GM12878 (cell line): ENCODE data around the gene HSPA2. TPM values are rescaled to one million over a fixed set of nuclear protein-coding genes. Genes with fewer than 3 reads are reported as not detected.

Source experiments
- ATAC-seq: fragments of 200-7000 bp; cut with Tn5 transposase; 3 replicates; pipeline ENCODE4 v1.9.1; 2020; ENCODE audit warnings: mild to moderate bottlenecking, moderate library complexity
- BruUV-seq: library from RNA; stranded (reverse); fragments of 400-500 nt; replicated peaks from 2 replicates; lab custom pipeline; 2021; lab: Mats Ljungman, UMichigan
- CTCF ChIA-PET: fragments of 300-600 bp; sonication (Branson Sonifier 250); formaldehyde crosslinking; extraction: SDS; loops from one replicate; lab custom pipeline; 2021; ENCODE audit warnings: inconsistent platforms; lab: Yijun Ruan, JAX
- POLR2A ChIA-PET: fragments of 350-600 bp; formaldehyde crosslinking; extraction: SDS; loops from one replicate; lab custom pipeline; 2021; ENCODE audit warnings: inconsistent platforms; lab: Charles Lee
- RAD21 ChIA-PET: fragments of 300-600 bp; sonication (Branson Sonifier 250); formaldehyde crosslinking; loops from one replicate; lab custom pipeline; 2023; ENCODE audit warnings: antibody characterized with exemption; ENCODE audit not compliant: unreplicated experiment; lab: Charles Lee
- SMC1A ChIA-PET: fragments of 300-600 bp; sonication (Branson Sonifier 250); formaldehyde crosslinking; loops from one replicate; lab custom pipeline; 2023; ENCODE audit not compliant: unreplicated experiment, uncharacterized antibody; lab: Charles Lee
- DNase-seq: peaks from one replicate; pipeline ENCODE4 v3.0.0-alpha.2; 2011; ENCODE audit warnings: low read depth, low spot score
- FAIRE-seq: peaks from 3 replicates; lab custom pipeline; 2011; peaks lifted over from hg19 to GRCh38; lab: Jason Lieb, UNC
- H2AFZ ChIP-seq: 2 replicates; pipeline ENCODE4 v1.6.0; 2011; ENCODE audit warnings: low read depth, low read length, control low read depth; ENCODE audit not compliant: control insufficient read depth
- H3K27ac ChIP-seq: 2 replicates; pipeline ENCODE4 v1.5.1; 2011; ENCODE audit warnings: control low read depth; ENCODE audit not compliant: control insufficient read depth, insufficient read depth
- H3K27me3 ChIP-seq, 2 experiments: replicated peaks in 1 of 2; 2 replicates each; pipeline versions ENCODE4 v1.6.0 to v1.6.1; 2011; ENCODE audit warnings: low read length in 1 of 2; ENCODE audit not compliant: control insufficient read depth in 2 of 2, insufficient read depth in 2 of 2
- H3K36me3 ChIP-seq, 2 experiments: 2 replicates each; pipeline ENCODE4 v1.5.1; 2011; ENCODE audit warnings: low read length in 1 of 2; ENCODE audit not compliant: control insufficient read depth in 2 of 2, insufficient read depth in 2 of 2
- H3K4me1 ChIP-seq: 2 replicates; pipeline ENCODE4 v1.6.1; 2011; ENCODE audit warnings: mild to moderate bottlenecking, low read length, moderate library complexity, mixed read lengths; ENCODE audit not compliant: control insufficient read depth, insufficient read depth
- H3K4me2 ChIP-seq: 2 replicates; pipeline ENCODE4 v1.6.0; 2011; ENCODE audit warnings: control low read depth; ENCODE audit not compliant: control insufficient read depth, insufficient read depth
- H3K4me3 ChIP-seq: fragments of 200-600 bp; sonication (generic); 2 replicates; pipeline ENCODE4 v1.5.1; 2016
- H3K79me2 ChIP-seq: 2 replicates; pipeline ENCODE4 v1.6.0; 2011; ENCODE audit warnings: low read length; ENCODE audit not compliant: control insufficient read depth, insufficient read depth
- H3K9ac ChIP-seq: 2 replicates; pipeline ENCODE4 v1.8.0; 2011; ENCODE audit warnings: low read length, control low read depth, mixed read lengths; ENCODE audit not compliant: control insufficient read depth, insufficient read depth
- H3K9me3 ChIP-seq: replicated peaks from 3 replicates; pipeline ENCODE4 v1.5.1; 2011; ENCODE audit warnings: mild to moderate bottlenecking, low read length; ENCODE audit not compliant: control insufficient read depth, insufficient read depth
- H4K20me1 ChIP-seq: 2 replicates; pipeline ENCODE4 v1.6.0; 2011; ENCODE audit not compliant: control insufficient read depth, insufficient read depth
- ATF7 ChIP-seq: fragments of 450-650 bp; IDR thresholded peaks from 2 replicates; pipeline ENCODE4 v1.6.1; 2016; ENCODE audit warnings: low read depth, mild to moderate bottlenecking
- CBFB ChIP-seq: IDR thresholded peaks from 2 replicates; pipeline ENCODE4 v1.6.1; 2016; ENCODE audit warnings: antibody characterized with exemption, low read depth
- ETV6 ChIP-seq, 2 experiments: fragments of 450-650 bp in 1 of 2; IDR thresholded peaks in 1 of 2; conservative IDR thresholded peaks in 1 of 2; 2 replicates each; pipeline ENCODE4 v1.6.1; 2014; ENCODE audit warnings: antibody characterized with exemption in 1 of 2, borderline replicate concordance in 1 of 2, low read depth in 1 of 2, mild to moderate bottlenecking in 1 of 2, moderate library complexity in 1 of 2
- NR2C1 ChIP-seq: fragments of 450-650 bp; IDR thresholded peaks from 2 replicates; pipeline ENCODE4 v1.6.1; 2017; ENCODE audit warnings: antibody characterized with exemption, mild to moderate bottlenecking, moderate library complexity
- SPI1 ChIP-seq: IDR thresholded peaks from 2 replicates; pipeline ENCODE4 v1.6.1; 2011; ENCODE audit warnings: low read depth, mild to moderate bottlenecking, low read length, moderate library complexity, borderline replicate concordance; ENCODE audit not compliant: insufficient read depth
- SREBF2 ChIP-seq: IDR thresholded peaks from 2 replicates; pipeline ENCODE4 v1.6.1; 2012; ENCODE audit warnings: mild to moderate bottlenecking, low read length
- USF1 ChIP-seq: IDR thresholded peaks from 2 replicates; pipeline ENCODE4 v1.6.1; 2011; ENCODE audit warnings: borderline replicate concordance, low read depth, mild to moderate bottlenecking, moderate library complexity, mixed read lengths, low read length; ENCODE audit not compliant: insufficient read depth; ENCODE audit errors: extremely low read length
- WRNIP1 ChIP-seq: IDR thresholded peaks from 2 replicates; pipeline ENCODE4 v1.6.1; 2011; ENCODE audit warnings: low read depth, low read length, improper control_type of control experiment, borderline replicate concordance
- WGBS: methylation state at CpG from one replicate; pipeline ENCODE4 v1.1.6; 2016; ENCODE audit warnings: low lambda C conversion rate; ENCODE audit not compliant: insufficient replicate concordance, insufficient coverage; ENCODE audit errors: missing lambda C conversion rate; 5-methylcytosine and 5-hydroxymethylcytosine counted together
- in situ Hi-C: fragments of 300-500 bp; cut with MboI; formaldehyde crosslinking; loops from 9 replicates; pipeline ENCODE4 v1.14.3; 2018; ENCODE audit warnings: mixed read lengths
- intact Hi-C: fragments of 100-400 bp; cut with micrococcal nuclease; formaldehyde crosslinking; loops from one replicate; pipeline ENCODE4 v1.14.2; 2022; ENCODE audit not compliant: unreplicated experiment
- polyA plus RNA-seq, 11 experiments: library from polyadenylated mRNA; depleted of rRNA in 4 of 11; unstranded in 6 of 11; stranded (reverse) in 5 of 11; fragments of >200 nt; fragmentation: Nextera tagmentation in 4 of 11; fragmentation: Illumina TruSeq in 1 of 11; extraction: Ambion mirVana in 4 of 11; extraction: Trizol in 1 of 11; gene quantifications; 1 replicate in 1 of 11; 2 replicates in 10 of 11; pipeline versions ENCODE4 v1.2.1 to v1.2.3, GENCODE V29; 2011 to 2016; ENCODE audit warnings: inconsistent platforms in 2 of 11, missing spikeins in 2 of 11, low read depth in 1 of 11
- total RNA-seq, 4 experiments: library from RNA; depleted of rRNA in 3 of 4; stranded (reverse); fragments of >200 nt in 3 of 4; fragmentation: Illumina TruSeq in 1 of 4; extraction: Trizol in 1 of 4; gene quantifications; 2 replicates each; pipeline versions ENCODE4 v1.2.1 to v1.2.3, GENCODE V29; 2013 to 2021
- TF ChIP-seq, protein P1 (sequence below): fragments of 450-650 bp; IDR thresholded peaks from 2 replicates; pipeline ENCODE4 v1.6.1; 2017; ENCODE audit warnings: low read depth, mild to moderate bottlenecking, moderate library complexity
- TF ChIP-seq, protein P2 (sequence below): fragments of 450-650 bp; IDR thresholded peaks from 2 replicates; pipeline ENCODE4 v1.6.1; 2017; ENCODE audit warnings: mild to moderate bottlenecking, moderate library complexity

The HSPA2 gene
- total and polyA plus RNA-seq, 10 of the 15 experiments (the other 5 are each of a cell fraction or from before 2014, with no cell fraction given), result 0.02 to 1.2 (median 0.65) TPM

- no peak for TF ChIP-seq USF1
- TF ChIP-seq ETV6 (conservative IDR thresholded peaks at IDR 0.05 in 1 of 2, IDR thresholded peaks at IDR 0.05 in 1 of 2; ENCODE audit: borderline replicate concordance in 1 of 2, low read depth in 1 of 2), result no peak
These were observed 36.1 kb upstream of the HSPA2 start, which contains the start of gene ZBTB1 (continued) for GRCh38 chr14:64504310-64504896.

DNA sequence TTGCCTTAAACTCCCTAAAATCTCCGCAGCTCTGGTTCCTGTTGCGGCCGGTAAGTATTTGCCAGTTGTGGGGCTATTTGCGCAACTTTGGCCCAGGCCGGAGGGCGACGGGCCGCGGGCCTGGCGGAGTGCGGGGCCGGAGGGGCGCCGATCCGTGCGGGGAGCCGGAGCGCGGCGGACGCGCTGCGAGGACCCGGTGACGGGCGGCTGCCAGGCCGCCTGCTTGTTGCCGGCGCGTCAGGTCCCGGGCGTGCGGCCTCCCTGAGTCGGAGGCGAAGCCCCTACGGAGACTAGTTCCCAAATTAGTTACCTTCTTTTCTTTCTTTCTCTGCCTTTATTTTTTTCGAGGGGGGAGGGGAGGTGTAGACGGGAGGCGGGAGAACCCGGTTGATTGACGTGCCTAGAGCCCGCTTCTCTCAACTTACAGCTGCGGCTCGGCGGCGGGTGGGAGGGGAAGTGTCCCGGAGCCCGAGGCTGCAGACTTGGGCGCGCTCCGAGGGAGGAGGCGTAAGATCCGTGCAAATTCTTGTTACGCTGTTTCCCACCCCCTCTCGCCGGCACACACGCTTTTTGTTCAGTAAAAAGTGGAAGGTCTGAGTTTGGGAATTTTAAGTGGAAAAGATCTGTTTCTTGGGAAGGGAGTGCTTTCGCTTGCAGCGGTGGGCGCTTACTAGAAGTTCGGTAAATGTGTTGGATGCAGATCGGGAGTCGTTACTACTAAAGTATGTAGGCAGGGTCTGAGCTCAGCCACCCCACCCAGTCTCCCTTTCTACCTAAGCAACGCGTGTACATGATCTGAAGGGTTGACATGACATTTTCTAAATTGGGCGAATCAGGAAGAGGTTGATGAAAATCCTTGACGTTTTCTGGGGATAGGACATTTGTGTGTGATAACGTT lies 35.4 kb upstream of the HSPA2 start:
- intact Hi-C loops (loop anchor here (2.0 to 5.0 kb wide), 4 partner anchors 36 to 168 kb away; partner anchors contain the start of genes HSPA2 and MTHFD1), in situ Hi-C loops (no loop called here)
- Histone ChIP-seq H3K27ac (peak overlapping the region; percentile 98), H2AFZ (peak overlapping the region; percentile 20; the same call in 1 of the 2 replicates), H4K20me1 (no peaks in the 10 kb centered on the region; the same call in 1 of the 2 replicates), H3K27me3 (no peaks in the 10 kb centered on the region), H3K9me3 (no peaks in the 10 kb centered on the region), H3K4me2 (peak overlapping the region; percentile 64), H3K36me3 (no peaks in the 10 kb centered on the region), H3K4me1 (peaks cover 14% of the 10 kb centered on the region), H3K9ac (peak overlapping the region; percentile 97), H3K4me3 (peak overlapping the region; percentile 91), H3K79me2 (peaks cover 95% of the 10 kb centered on the region)
- ChIA-PET POLR2A (interaction anchor here (1.0 to 2.3 kb wide), 5 partner anchors 38 to 270 kb away, joined by 3 to 14 read pairs (median 5); partner anchors contain the start of gene MTHFD1), SMC1A (interaction anchor here (0.7 kb wide), 1 partner anchor 33 kb away, joined by 3 read pairs; no protein-coding TSS in a partner anchor), RAD21 (interaction anchor here (0.9 to 1.5 kb wide), 3 partner anchors 10 to 161 kb away, joined by 3 to 6 read pairs (median 4); no protein-coding TSS in a partner anchor), CTCF (interaction anchor here (0.6 kb wide), 1 partner anchor 75 kb away, joined by 3 read pairs; no protein-coding TSS in a partner anchor)
- FAIRE-seq (no peak), ATAC-seq (peak; percentile 30), DNase-seq (no peak)
- WGBS, result 2% methylated on average over 60 of the region's 68 CpGs
- BruUV-seq, result TSS peak; percentile 52
- TF ChIP-seq WRNIP1 (0 out of 2 replicates have a peak, but pooled peaks have one; percentile 23), ATF7 (0 out of 2 replicates have a peak, but pooled peaks have one; percentile 12), SPI1 (peak; percentile 62; the same call in 1 of the 2 replicates), NR2C1 (0 out of 2 replicates have a peak, but pooled peaks have one; percentile 10), SREBF2 (no peak), CBFB (peak; percentile 51; the same call in 1 of the 2 replicates)
- TF ChIP-seq, protein P1, sequence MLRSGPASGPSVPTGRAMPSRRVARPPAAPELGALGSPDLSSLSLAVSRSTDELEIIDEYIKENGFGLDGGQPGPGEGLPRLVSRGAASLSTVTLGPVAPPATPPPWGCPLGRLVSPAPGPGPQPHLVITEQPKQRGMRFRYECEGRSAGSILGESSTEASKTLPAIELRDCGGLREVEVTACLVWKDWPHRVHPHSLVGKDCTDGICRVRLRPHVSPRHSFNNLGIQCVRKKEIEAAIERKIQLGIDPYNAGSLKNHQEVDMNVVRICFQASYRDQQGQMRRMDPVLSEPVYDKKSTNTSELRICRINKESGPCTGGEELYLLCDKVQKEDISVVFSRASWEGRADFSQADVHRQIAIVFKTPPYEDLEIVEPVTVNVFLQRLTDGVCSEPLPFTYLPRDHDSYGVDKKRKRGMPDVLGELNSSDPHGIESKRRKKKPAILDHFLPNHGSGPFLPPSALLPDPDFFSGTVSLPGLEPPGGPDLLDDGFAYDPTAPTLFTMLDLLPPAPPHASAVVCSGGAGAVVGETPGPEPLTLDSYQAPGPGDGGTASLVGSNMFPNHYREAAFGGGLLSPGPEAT, result peak; percentile 63
- TF ChIP-seq, protein P2, sequence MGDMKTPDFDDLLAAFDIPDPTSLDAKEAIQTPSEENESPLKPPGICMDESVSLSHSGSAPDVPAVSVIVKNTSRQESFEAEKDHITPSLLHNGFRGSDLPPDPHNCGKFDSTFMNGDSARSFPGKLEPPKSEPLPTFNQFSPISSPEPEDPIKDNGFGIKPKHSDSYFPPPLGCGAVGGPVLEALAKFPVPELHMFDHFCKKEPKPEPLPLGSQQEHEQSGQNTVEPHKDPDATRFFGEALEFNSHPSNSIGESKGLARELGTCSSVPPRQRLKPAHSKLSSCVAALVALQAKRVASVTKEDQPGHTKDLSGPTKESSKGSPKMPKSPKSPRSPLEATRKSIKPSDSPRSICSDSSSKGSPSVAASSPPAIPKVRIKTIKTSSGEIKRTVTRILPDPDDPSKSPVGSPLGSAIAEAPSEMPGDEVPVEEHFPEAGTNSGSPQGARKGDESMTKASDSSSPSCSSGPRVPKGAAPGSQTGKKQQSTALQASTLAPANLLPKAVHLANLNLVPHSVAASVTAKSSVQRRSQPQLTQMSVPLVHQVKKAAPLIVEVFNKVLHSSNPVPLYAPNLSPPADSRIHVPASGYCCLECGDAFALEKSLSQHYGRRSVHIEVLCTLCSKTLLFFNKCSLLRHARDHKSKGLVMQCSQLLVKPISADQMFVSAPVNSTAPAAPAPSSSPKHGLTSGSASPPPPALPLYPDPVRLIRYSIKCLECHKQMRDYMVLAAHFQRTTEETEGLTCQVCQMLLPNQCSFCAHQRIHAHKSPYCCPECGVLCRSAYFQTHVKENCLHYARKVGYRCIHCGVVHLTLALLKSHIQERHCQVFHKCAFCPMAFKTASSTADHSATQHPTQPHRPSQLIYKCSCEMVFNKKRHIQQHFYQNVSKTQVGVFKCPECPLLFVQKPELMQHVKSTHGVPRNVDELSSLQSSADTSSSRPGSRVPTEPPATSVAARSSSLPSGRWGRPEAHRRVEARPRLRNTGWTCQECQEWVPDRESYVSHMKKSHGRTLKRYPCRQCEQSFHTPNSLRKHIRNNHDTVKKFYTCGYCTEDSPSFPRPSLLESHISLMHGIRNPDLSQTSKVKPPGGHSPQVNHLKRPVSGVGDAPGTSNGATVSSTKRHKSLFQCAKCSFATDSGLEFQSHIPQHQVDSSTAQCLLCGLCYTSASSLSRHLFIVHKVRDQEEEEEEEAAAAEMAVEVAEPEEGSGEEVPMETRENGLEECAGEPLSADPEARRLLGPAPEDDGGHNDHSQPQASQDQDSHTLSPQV, result peak; percentile 38; the same call in 1 of the 2 replicates
